WTC11 (cell line): Measurements from ENCODE around the gene NRXN3.

ENCODE experiments used
- ATF2 ChIP-seq: sonication (generic); formaldehyde crosslinking; IDR thresholded peaks from 2 replicates; pipeline ENCODE4 v1.8.1; 2022; ENCODE audit warnings: low read depth, missing genetic modification reagents, borderline replicate concordance
- CBFB ChIP-seq: sonication (generic); formaldehyde crosslinking; IDR thresholded peaks from 2 replicates; pipeline ENCODE4 v1.8.1; 2022; ENCODE audit warnings: mild to moderate bottlenecking, low read depth, missing genetic modification reagents
- CREM ChIP-seq: sonication (generic); formaldehyde crosslinking; IDR thresholded peaks from 2 replicates; pipeline ENCODE4 v1.8.1; 2022; ENCODE audit warnings: mild to moderate bottlenecking, missing genetic modification reagents, moderate library complexity
- CTCF ChIP-seq: fragments of 200-600 bp; IDR thresholded peaks from 2 replicates; pipeline ENCODE4 v1.8.0; 2022; ENCODE audit warnings: antibody characterized with exemption
- IRF2 ChIP-seq: sonication (generic); formaldehyde crosslinking; IDR thresholded peaks from 2 replicates; pipeline ENCODE4 v1.8.0; 2022; ENCODE audit warnings: low read depth, missing genetic modification reagents, borderline replicate concordance
- MYBL2 ChIP-seq: sonication (generic); formaldehyde crosslinking; IDR thresholded peaks from 2 replicates; pipeline ENCODE4 v1.8.1; 2023; ENCODE audit warnings: mild to moderate bottlenecking, moderate library complexity, missing genetic modification reagents
- TF ChIP-seq, protein P1 (sequence below): sonication (generic); formaldehyde crosslinking; IDR thresholded peaks from 2 replicates; pipeline ENCODE4 v1.8.1; 2023; ENCODE audit warnings: mild to moderate bottlenecking, missing genetic modification reagents
- TF ChIP-seq, protein P2 (sequence below): sonication (generic); formaldehyde crosslinking; IDR thresholded peaks from 2 replicates; pipeline ENCODE4 v1.8.0; 2022; ENCODE audit warnings: mild to moderate bottlenecking, missing genetic modification reagents

DNA sequence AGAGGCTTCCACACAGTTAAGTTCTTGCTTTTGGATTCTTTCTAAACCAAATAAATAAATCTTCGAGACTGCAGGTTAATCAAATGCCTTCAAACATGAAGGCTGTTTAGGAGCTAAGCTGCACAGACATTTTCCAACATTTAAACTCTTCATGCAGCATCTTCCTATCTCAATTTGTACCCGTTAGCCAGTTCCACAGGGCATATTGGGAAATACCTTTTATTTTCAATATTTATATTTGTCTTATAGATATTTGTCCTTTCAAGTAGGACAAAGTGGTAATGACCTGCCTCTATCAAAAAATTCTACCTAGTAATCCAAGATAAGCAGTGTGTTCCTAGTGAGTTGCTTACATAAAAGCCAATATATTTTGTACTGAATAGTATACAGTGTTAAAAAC is 1667.5 kb downstream of the NRXN3 start:
- TF ChIP-seq CREM, result no peak
- TF ChIP-seq CTCF, result no peak
- no peak for TF ChIP-seq IRF2 (CRISPR knock-in tag)
- no peak for TF ChIP-seq MYBL2 (CRISPR knock-in tag)
- TF ChIP-seq CBFB, result no peak
- TF ChIP-seq, protein P1, sequence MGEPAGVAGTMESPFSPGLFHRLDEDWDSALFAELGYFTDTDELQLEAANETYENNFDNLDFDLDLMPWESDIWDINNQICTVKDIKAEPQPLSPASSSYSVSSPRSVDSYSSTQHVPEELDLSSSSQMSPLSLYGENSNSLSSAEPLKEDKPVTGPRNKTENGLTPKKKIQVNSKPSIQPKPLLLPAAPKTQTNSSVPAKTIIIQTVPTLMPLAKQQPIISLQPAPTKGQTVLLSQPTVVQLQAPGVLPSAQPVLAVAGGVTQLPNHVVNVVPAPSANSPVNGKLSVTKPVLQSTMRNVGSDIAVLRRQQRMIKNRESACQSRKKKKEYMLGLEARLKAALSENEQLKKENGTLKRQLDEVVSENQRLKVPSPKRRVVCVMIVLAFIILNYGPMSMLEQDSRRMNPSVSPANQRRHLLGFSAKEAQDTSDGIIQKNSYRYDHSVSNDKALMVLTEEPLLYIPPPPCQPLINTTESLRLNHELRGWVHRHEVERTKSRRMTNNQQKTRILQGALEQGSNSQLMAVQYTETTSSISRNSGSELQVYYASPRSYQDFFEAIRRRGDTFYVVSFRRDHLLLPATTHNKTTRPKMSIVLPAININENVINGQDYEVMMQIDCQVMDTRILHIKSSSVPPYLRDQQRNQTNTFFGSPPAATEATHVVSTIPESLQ, result no peak
- TF ChIP-seq, protein P2, sequence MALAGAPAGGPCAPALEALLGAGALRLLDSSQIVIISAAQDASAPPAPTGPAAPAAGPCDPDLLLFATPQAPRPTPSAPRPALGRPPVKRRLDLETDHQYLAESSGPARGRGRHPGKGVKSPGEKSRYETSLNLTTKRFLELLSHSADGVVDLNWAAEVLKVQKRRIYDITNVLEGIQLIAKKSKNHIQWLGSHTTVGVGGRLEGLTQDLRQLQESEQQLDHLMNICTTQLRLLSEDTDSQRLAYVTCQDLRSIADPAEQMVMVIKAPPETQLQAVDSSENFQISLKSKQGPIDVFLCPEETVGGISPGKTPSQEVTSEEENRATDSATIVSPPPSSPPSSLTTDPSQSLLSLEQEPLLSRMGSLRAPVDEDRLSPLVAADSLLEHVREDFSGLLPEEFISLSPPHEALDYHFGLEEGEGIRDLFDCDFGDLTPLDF (CRISPR knock-in tag), result no peak
- no peak for TF ChIP-seq ATF2 (CRISPR knock-in tag)
